ENCODE measurements around the gene NCR3LG1.

NCR3LG1 gene

GRCh38 chr11:17395554-17395961 lies 44.0 kb downstream of the NCR3LG1 start:
- peak; percentile 69 for DNase-seq

GRCh38 chr11:17395978-17396377 lies 44.4 kb downstream of the NCR3LG1 start:
- no peak for DNase-seq

GRCh38 chr11:17396598-17397310 lies 45.2 kb downstream of the NCR3LG1 start:
- DNase-seq: no peak

- no peak for DNase-seq
Measured at GRCh38 chr11:17397311-17398002, 45.9 kb downstream of the NCR3LG1 start.

GRCh38 chr11:17399236-17399635 lies 47.6 kb downstream of the NCR3LG1 start:
- no peak for DNase-seq

- no peak for DNase-seq
Measured at GRCh38 chr11:17400048-17400775, 48.6 kb downstream of the NCR3LG1 start.

GRCh38 chr11:17401316-17401715 lies 49.7 kb downstream of the NCR3LG1 start:
- DNase-seq: no peak

- no peak for DNase-seq
Measured at GRCh38 chr11:17401841-17402240, 50.2 kb downstream of the NCR3LG1 start.

- DNase-seq: no peak
Measured at GRCh38 chr11:17402486-17402885, 50.9 kb downstream of the NCR3LG1 start.

GRCh38 chr11:17403980-17404759 lies 52.6 kb downstream of the NCR3LG1 start:
- DNase-seq: no peak

GRCh38 chr11:17405232-17406005 lies 53.8 kb downstream of the NCR3LG1 start:
- peak; percentile 39 for DNase-seq

- DNase-seq: no peak
Measured at GRCh38 chr11:17406082-17406817, 54.6 kb downstream of the NCR3LG1 start.

GRCh38 chr11:17406818-17407149 lies 55.2 kb downstream of the NCR3LG1 start:
- DNase-seq: no peak

- no peak for DNase-seq
Measured at GRCh38 chr11:17407575-17407974, 56.0 kb downstream of the NCR3LG1 start.

GRCh38 chr11:17408026-17408425 lies 56.4 kb downstream of the NCR3LG1 start:
- DNase-seq: no peak

GRCh38 chr11:17408641-17409040 lies 57.0 kb downstream of the NCR3LG1 start:
- DNase-seq: no peak

GRCh38 chr11:17410606-17411379 lies 59.2 kb downstream of the NCR3LG1 start:
- no peak for DNase-seq

- DNase-seq: no peak
Measured at GRCh38 chr11:17411418-17411817, 59.8 kb downstream of the NCR3LG1 start.

- no peak for DNase-seq
Measured at GRCh38 chr11:17412488-17413180, 61.0 kb downstream of the NCR3LG1 start.

All from NCI-H1105 treated with DMSO at 0.1 percent for 48 hours (cell line).